Inferior parietal cortex (tissue), 1 donor: ENCODE results near the gene RASGRF1.

Experiments
- DNase-seq: peaks from one replicate; pipeline ENCODE4 v3.0.0-alpha.2; 2016; ENCODE audit errors: extremely low spot score

RASGRF1 gene

GRCh38 chr15:79066391-79067071 is 24.0 kb downstream of the RASGRF1 start:
- DNase-seq, result no peak

GRCh38 chr15:79065706-79066376 is 24.7 kb downstream of the RASGRF1 start:
- no peak for DNase-seq

- no peak for DNase-seq
Measured at GRCh38 chr15:79065361-79065705, 25.2 kb downstream of the RASGRF1 start.

GRCh38 chr15:79064496-79064895 is 26.1 kb downstream of the RASGRF1 start:
- peak; percentile 58 for DNase-seq

GRCh38 chr15:79060175-79060574 is 30.4 kb downstream of the RASGRF1 start:
- DNase-seq, result no peak

GRCh38 chr15:79059081-79059572 is 31.5 kb downstream of the RASGRF1 start:
- DNase-seq, result no peak

- no peak for DNase-seq
Measured at GRCh38 chr15:79058260-79058850, 32.2 kb downstream of the RASGRF1 start.

GRCh38 chr15:79057050-79057449 is 33.5 kb downstream of the RASGRF1 start:
- no peak for DNase-seq

- no peak for DNase-seq
Measured at GRCh38 chr15:79054350-79054749, 36.2 kb downstream of the RASGRF1 start.

GRCh38 chr15:79053894-79054293 is 36.7 kb downstream of the RASGRF1 start:
- DNase-seq, result no peak

- DNase-seq, result no peak
Measured at GRCh38 chr15:79051941-79052731, 38.4 kb downstream of the RASGRF1 start.

GRCh38 chr15:79051029-79051428 is 39.6 kb downstream of the RASGRF1 start:
- DNase-seq, result peak; percentile 44

GRCh38 chr15:79050341-79050740 is 40.2 kb downstream of the RASGRF1 start:
- no peak for DNase-seq

- no peak for DNase-seq
Measured at GRCh38 chr15:79049416-79049815, 41.2 kb downstream of the RASGRF1 start.

GRCh38 chr15:79047676-79048439 is 42.7 kb downstream of the RASGRF1 start:
- no peak for DNase-seq

- no peak for DNase-seq
Measured at GRCh38 chr15:79046691-79047404, 43.7 kb downstream of the RASGRF1 start.

GRCh38 chr15:79045041-79045440 is 45.5 kb downstream of the RASGRF1 start:
- no peak for DNase-seq

GRCh38 chr15:79042213-79042928 is 48.2 kb downstream of the RASGRF1 start:
- no peak for DNase-seq

- no peak for DNase-seq
Measured at GRCh38 chr15:79041601-79042168, 48.9 kb downstream of the RASGRF1 start.

GRCh38 chr15:79037848-79038247 is 52.7 kb downstream of the RASGRF1 start:
- no peak for DNase-seq
